NCI-H510A (cell line): ENCODE data around the gene TMIGD3.

ENCODE experiments used
- DNase-seq: peaks from one replicate; lab custom pipeline; 2025; lab: John Stamatoyannopoulos, UW

TMIGD3 gene

DNA sequence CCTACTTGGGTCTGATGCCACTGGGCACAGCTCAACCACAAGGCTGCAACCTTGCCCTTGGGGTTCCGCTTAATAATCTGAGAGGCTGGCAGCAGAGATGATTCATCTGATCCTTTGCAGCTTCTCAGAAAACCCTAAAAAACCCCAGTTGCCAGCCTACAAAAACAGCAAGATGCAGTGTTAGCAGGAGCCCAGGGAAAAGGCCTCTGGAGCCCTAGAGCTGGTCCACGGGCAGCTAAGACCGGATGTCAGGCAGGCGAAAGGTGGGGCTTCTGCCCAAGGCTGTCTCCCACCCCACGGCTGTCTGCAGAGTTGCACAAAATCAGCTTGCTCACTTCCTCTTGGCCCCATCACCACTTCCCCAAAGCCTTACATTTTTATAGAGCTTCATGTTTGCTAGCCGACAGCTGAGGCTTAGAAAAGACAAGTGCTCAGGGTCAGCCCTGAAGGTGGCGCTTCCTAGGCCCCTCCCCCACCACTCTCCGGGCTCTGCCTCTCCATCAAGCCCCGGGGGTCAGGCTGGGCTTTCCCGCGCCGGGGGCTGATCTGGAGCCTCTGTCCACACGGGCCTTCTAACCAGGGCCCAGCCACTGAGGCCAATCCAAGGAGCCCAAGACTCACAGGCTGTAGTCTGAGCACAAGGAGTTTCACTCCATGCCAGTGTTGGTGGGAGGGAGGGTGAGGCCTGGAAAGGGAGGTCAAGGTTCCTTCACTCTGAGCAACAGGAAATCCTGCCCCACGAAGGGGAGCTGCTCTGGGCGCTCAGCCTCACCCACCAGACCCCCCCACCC, 4.2 kb upstream of the TMIGD3 start:
- DNase-seq: peak; percentile 45

DNA sequence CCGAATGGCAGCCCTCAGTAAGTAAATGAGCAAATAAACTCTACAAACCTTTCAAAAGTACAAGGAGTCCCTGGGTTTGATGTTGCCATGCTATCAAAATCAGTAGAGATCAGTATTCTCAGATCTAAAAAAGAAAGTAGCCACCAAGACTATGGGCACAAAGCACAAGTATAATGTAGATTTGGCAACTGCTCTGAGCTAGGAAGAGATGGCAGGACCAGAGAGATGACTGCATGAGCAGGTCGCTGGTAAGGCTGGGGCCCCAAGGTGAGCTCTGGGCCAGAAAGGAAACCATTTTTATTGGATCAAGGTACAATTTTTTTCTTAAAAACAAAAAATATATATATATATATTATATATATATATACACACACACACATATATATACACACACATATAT, 3.1 kb upstream of the TMIGD3 start:
- DNase-seq: no peak

- DNase-seq: no peak
Observed at GRCh38 chr1:111505641-111506119, 2.2 kb upstream of the TMIGD3 start.

DNA sequence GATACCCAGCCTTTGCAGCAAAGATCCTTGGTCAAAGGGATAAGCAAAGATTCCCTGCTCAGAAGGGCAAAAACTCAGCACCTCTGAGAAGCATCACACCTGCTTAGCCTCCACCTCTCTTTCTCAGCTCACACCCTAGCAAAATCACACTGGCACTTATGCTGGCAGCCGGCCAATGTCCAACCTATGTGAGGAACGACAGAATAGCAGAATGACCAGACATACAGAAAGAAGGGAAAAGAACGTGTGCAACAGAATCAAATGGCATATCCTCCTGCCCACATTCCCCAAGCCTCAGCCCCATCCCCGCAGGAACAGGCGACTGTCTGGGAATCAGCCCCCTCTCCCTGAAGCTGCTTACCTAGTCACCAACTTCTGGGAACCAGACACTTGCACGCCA, 664 bp upstream of the TMIGD3 start:
- no peak for DNase-seq

GRCh38 chr1:111501645-111502044, 1.8 kb downstream of the TMIGD3 start:
- no peak for DNase-seq

GRCh38 chr1:111499026-111499785, 4.2 kb downstream of the TMIGD3 start:
- DNase-seq: no peak

- no peak for DNase-seq
Observed at GRCh38 chr1:111497592-111497991, 5.8 kb downstream of the TMIGD3 start.

- DNase-seq: no peak
Observed at GRCh38 chr1:111496398-111496797, 7.0 kb downstream of the TMIGD3 start.

GRCh38 chr1:111491070-111491469, 12.4 kb downstream of the TMIGD3 start:
- no peak for DNase-seq

DNA sequence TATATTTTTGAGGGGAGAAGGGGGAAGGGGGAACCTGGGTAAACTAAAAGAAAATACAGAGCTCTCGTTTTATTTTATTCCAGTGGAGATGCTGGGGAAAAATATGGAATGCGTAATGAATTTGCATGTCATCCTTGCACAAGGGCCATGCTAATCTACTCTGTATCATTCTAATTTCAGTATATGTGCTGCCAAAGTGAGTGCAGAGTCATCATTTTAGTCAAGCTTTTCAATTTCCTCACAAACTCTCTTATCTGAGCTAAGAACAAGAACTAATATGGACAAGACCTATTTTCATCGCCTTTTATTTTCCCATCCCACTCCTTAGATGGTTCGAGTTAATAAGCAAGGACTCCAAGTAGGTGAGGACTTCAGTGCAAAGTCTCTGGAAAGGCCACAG, 13.2 kb downstream of the TMIGD3 start:
- DNase-seq: no peak

- DNase-seq: no peak
Observed at GRCh38 chr1:111489604-111490003, 13.8 kb downstream of the TMIGD3 start.

GRCh38 chr1:111488669-111489068, 14.8 kb downstream of the TMIGD3 start:
- no peak for DNase-seq

- no peak for DNase-seq
Observed at GRCh38 chr1:111487133-111487532, 16.3 kb downstream of the TMIGD3 start.

DNA sequence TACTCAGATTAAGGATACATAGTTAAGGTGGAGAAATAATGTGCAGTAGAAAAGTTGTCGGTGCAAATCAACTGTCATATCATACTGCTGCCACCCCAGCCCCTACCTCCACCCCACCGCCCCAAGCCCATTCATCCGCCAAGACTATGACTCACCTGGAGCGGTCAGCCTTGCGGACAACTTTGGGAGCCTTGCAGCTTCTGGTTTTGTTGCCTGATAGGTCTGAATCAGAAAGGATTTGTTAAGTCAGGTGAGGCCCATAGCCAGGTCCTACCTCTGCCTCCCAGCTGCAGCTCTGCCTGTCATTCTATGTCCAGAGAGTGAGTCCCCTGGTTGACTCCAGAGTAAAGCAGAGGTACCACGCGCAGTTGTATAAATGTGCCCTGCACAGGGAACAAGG, 17.0 kb downstream of the TMIGD3 start:
- no peak for DNase-seq

- DNase-seq: no peak
Observed at GRCh38 chr1:111484391-111485026, 18.9 kb downstream of the TMIGD3 start.

- no peak for DNase-seq
Observed at GRCh38 chr1:111483876-111484275, 19.6 kb downstream of the TMIGD3 start.

GRCh38 chr1:111483166-111483565, 20.3 kb downstream of the TMIGD3 start:
- no peak for DNase-seq

- peak; percentile 11 for DNase-seq
Observed at GRCh38 chr1:111481387-111482221, 21.8 kb downstream of the TMIGD3 start.

- no peak for DNase-seq
Observed at GRCh38 chr1:111480674-111481073, 22.8 kb downstream of the TMIGD3 start.

- no peak for DNase-seq
Observed at GRCh38 chr1:111476761-111477309, 26.6 kb downstream of the TMIGD3 start.

DNA sequence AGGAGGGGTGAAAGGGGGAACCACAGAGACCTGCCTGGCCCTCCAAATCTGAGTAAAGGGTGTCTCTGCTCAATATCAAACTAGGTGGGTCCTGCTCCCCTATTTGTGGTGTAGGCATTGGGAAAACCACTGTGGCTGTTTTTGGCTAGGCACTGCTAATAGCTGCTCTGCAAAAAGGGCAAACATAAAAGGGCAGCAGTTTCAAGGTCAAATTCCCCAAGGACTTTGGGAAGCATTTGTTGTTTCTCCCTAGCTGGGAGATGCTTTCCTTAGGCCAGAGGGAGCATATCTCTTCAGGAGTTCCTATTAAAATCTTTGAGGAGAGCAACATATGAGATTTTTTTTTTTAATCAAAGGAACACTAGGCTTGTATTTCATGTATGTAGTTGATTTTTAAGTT, 27.2 kb downstream of the TMIGD3 start:
- DNase-seq: no peak

DNA sequence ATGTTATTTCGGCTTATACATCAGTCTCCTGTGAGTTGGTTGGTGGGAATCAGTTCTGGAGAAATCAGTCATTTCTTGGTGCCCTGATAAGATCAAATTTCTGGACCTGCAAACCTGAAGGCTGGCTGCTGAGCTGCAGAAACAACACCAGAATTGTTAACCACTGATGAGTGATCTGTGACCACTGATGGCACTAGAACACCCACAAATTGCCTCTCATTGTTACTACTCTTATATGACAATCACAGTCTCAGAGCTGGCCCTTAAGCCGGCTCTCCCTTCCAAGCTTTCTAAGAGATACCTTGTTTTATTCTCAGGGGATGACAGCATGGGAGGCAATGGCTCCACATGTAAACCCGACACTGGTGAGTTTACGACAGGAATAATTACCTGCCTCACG, 27.7 kb downstream of the TMIGD3 start:
- DNase-seq: no peak
